K562 (cell line): ENCODE results near the gene SF3A2.

ENCODE experiments used
- EP300 ChIP-seq: IDR thresholded peaks from 2 replicates; pipeline ENCODE4 v1.6.1; 2012; ENCODE audit warnings: low read length, improper control_type of control experiment
- HDAC6 ChIP-seq: IDR thresholded peaks from 2 replicates; pipeline ENCODE4 v1.6.1; 2012; ENCODE audit warnings: low read depth, mild to moderate bottlenecking, control low read depth, inconsistent platforms, low read length, moderate library complexity
- MYC ChIP-seq, 2 experiments: fragments of 250-450 bp in 1 of 2; sonication (Bioruptor Pico) in 1 of 2; IDR thresholded peaks; 2 replicates each; pipeline versions ENCODE4 v1.5.1 to v1.6.1; 2012 to 2021; ENCODE audit warnings: low read depth in 2 of 2, borderline replicate concordance in 1 of 2, improper control_type of control experiment in 1 of 2, low read length in 1 of 2, mild to moderate bottlenecking in 1 of 2, moderate library complexity in 1 of 2
- NR2C1 ChIP-seq, 2 experiments: fragments of 450-650 bp; IDR thresholded peaks; 2 replicates each; pipeline ENCODE4 v1.6.1; 2017; ENCODE audit warnings: mild to moderate bottlenecking in 2 of 2, antibody characterized with exemption in 1 of 2, inconsistent platforms in 1 of 2, missing compliant biosample characterization in 1 of 2, missing genetic modification characterization in 1 of 2
- TF ChIP-seq, protein P1 (sequence below): sonication (generic); formaldehyde crosslinking; IDR thresholded peaks from 2 replicates; pipeline ENCODE4 v1.9.0; 2022; ENCODE audit warnings: mild to moderate bottlenecking, missing genetic modification reagents
- TF ChIP-seq, protein P2 (sequence below): fragments of 250-450 bp; sonication (Bioruptor Pico); IDR thresholded peaks from 2 replicates; pipeline ENCODE4 v1.5.0; 2021

DNA sequence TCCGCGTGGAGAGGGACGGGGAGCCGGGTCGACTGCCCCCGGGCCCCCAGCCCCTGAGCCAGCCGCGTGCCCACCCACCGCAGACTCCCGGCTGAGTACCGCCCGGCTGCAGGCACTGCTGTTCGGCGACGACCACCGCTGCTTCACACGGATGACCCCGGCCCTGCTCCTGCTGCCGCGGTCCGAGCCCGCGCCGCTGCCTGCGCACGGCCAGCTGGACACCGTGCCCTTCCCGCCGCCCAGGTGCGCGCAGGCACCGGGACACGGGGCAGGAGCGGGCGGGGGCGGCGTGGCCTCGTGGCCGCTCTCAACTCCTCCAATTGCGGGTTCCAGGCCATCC is 14.1 kb downstream of the SF3A2 start:
- TF ChIP-seq EP300, result no peak
- no peak for TF ChIP-seq MYC (IDR thresholded peaks at IDR 0.05; ENCODE audit: low read depth, low read length)
- TF ChIP-seq MYC (CRISPR knock-in tag; IDR thresholded peaks at IDR 0.05; ENCODE audit: borderline replicate concordance, low read depth), result no peak
- TF ChIP-seq, protein P1, sequence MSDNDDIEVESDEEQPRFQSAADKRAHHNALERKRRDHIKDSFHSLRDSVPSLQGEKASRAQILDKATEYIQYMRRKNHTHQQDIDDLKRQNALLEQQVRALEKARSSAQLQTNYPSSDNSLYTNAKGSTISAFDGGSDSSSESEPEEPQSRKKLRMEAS (CRISPR knock-in tag), result no peak
- TF ChIP-seq HDAC6, result no peak
- TF ChIP-seq, protein P2, sequence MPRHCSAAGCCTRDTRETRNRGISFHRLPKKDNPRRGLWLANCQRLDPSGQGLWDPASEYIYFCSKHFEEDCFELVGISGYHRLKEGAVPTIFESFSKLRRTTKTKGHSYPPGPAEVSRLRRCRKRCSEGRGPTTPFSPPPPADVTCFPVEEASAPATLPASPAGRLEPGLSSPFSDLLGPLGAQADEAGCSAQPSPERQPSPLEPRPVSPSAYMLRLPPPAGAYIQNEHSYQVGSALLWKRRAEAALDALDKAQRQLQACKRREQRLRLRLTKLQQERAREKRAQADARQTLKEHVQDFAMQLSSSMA, result no peak
- TF ChIP-seq NR2C1 (IDR thresholded peaks at IDR 0.05), result no peak
- no peak for TF ChIP-seq NR2C1 (tag; IDR thresholded peaks at IDR 0.05)
